Endothelial cell of umbilical vein (primary cell): Measurements from ENCODE around the gene KYAT1.

Experiments
- CTCF ChIP-seq, 2 donors: IDR thresholded peaks; 1 replicate in 1 of 2; 2 replicates in 1 of 2; pipeline ENCODE4 v1.5.1; 2011; ENCODE audit warnings: low read length in 2 of 2, mild to moderate bottlenecking in 2 of 2, moderate library complexity in 2 of 2, control low read depth in 1 of 2, inconsistent platforms in 1 of 2, low read depth in 1 of 2; ENCODE audit not compliant: insufficient read depth in 1 of 2; ENCODE audit errors: extremely low read depth in 1 of 2
- EZH2 ChIP-seq: IDR thresholded peaks from 2 replicates; pipeline ENCODE4 v1.6.1; 2012; ENCODE audit warnings: borderline replicate concordance, low read depth, mild to moderate bottlenecking, moderate library complexity, low read length, inconsistent platforms; ENCODE audit not compliant: severe bottlenecking
- JUN ChIP-seq: IDR thresholded peaks from 2 replicates; pipeline ENCODE4 v1.6.1; 2011; ENCODE audit warnings: borderline replicate concordance, low read depth; ENCODE audit not compliant: insufficient read length, insufficient read depth
- MYC ChIP-seq: IDR thresholded peaks from one replicate; pipeline ENCODE4 v1.6.1; 2011; ENCODE audit warnings: mild to moderate bottlenecking, low read depth, low read length
- POLR2A ChIP-seq: IDR thresholded peaks from 2 replicates; pipeline ENCODE4 v1.6.1; 2012; ENCODE audit warnings: low read depth, mild to moderate bottlenecking, control low read depth, low read length
- POLR2AphosphoS5 ChIP-seq: IDR thresholded peaks from 2 replicates; pipeline ENCODE4 v1.6.1; 2012; ENCODE audit warnings: low read depth, mild to moderate bottlenecking, control low read depth, low read length, moderate library complexity; ENCODE audit not compliant: insufficient read depth

- TF ChIP-seq CTCF (IDR thresholded peaks at IDR 0.05; ENCODE audit: extremely low read depth in 1 of 2, insufficient read depth in 1 of 2, low read depth in 1 of 2, low read length in 2 of 2) (no peak), MYC (no peak), POLR2A (no peak), EZH2 (no peak), POLR2AphosphoS5 (no peak), JUN (no peak)
Observed at GRCh38 chr9:128787659-128788058, 94.1 kb downstream of the KYAT1 start.
